Measurements from ENCODE around the gene KLHL8. TPM values are rescaled to one million over a fixed set of nuclear protein-coding genes. Genes with fewer than 3 reads are reported as not detected.
A peak's percentile ranks its signal among the peaks of the same experiment; 100 is the strongest.
"Not testable (repeated sequence)": the region's sequence is repeated elsewhere in the genome, so short reads cannot be mapped to it uniquely, and the experiment has no call there.

KLHL8 gene
- total RNA-seq, 2 experiments from 2014 or later: 6.3 to 7.0 TPM

GRCh38 chr4:87225936-87226335, 5.5 kb upstream of the KLHL8 start:
- Mint-ChIP-seq H3K4me1 (ENCODE audit: low read depth) (peaks cover 5% of the 10 kb centered on the region), H3K27ac (no peak overlapping the region), H3K36me3 (ENCODE audit: low read depth) (no peaks in the 10 kb centered on the region), H3K4me3 (no peak overlapping the region), H3K27me3 (no peaks in the 10 kb centered on the region), H3K9me3 (no peaks in the 10 kb centered on the region)
- Histone ChIP-seq H3K36me3 (ENCODE audit: insufficient read depth, low read length) (no peaks in the 10 kb centered on the region), H3K9me3 (ENCODE audit: control insufficient read depth in 1 of 2, insufficient read depth in 1 of 2, low read length in 2 of 2) (no peaks in the 10 kb centered on the region), H3K27me3 (ENCODE audit: control insufficient read depth in 1 of 2, insufficient read depth in 2 of 2, low read length in 2 of 2) (no peaks in the 10 kb centered on the region), H3K27ac (ENCODE audit: low read depth in 1 of 2, low read length in 2 of 2) (no peak overlapping the region), H3K4me3 (ENCODE audit: low read length) (no peak overlapping the region), H3K4me1 (ENCODE audit: insufficient read depth, low read length) (peaks cover 3% of the 10 kb centered on the region)
- CTCF ChIA-PET: no interaction called here
- TF ChIP-seq CTCF (IDR thresholded peaks at IDR 0.05): no peak
- POLR2A ChIA-PET: no interaction called here
- DNase-seq (no peak), ATAC-seq (ENCODE audit: poor library complexity) (no peak)
- intact Hi-C loops (cut with DNase I, micrococcal nuclease): loop anchor here in 1 of 2 experiments (10.0 kb wide), 1 partner anchor 1889 kb away; the partner anchor contains the start of gene TIGD2

- intact Hi-C loops (cut with DNase I, micrococcal nuclease): loop anchor here (5.0 to 10.0 kb wide), 2 partner anchors 217 to 1890 kb away; partner anchors contain the start of gene TIGD2 (in 1 of the 2)
- Histone ChIP-seq H3K4me1 (ENCODE audit: insufficient read depth, low read length) (peaks cover 14% of the 10 kb centered on the region), H3K36me3 (ENCODE audit: insufficient read depth, low read length) (no peaks in the 10 kb centered on the region), H3K27ac (ENCODE audit: low read depth in 1 of 2, low read length in 2 of 2) (no peak overlapping the region), H3K27me3 (ENCODE audit: control insufficient read depth in 1 of 2, insufficient read depth in 2 of 2, low read length in 2 of 2) (no peaks in the 10 kb centered on the region), H3K9me3 (ENCODE audit: control insufficient read depth in 1 of 2, insufficient read depth in 1 of 2, low read length in 2 of 2) (no peaks in the 10 kb centered on the region), H3K4me3 (ENCODE audit: low read length) (no peak overlapping the region)
- ChIA-PET POLR2A (interaction anchor here (1.1 kb wide), 1 partner anchor 15 kb away, joined by 3 read pairs; no protein-coding TSS in a partner anchor), CTCF (interaction anchor here (0.9 to 2.0 kb wide), 2 partner anchors 11 to 302 kb away, joined by 3 to 8 read pairs; no protein-coding TSS in a partner anchor)
- Mint-ChIP-seq H3K4me1 (ENCODE audit: low read depth) (peaks cover 12% of the 10 kb centered on the region), H3K27ac (no peak overlapping the region), H3K36me3 (ENCODE audit: low read depth) (peaks cover 3% of the 10 kb centered on the region), H3K9me3 (no peaks in the 10 kb centered on the region), H3K4me3 (no peak overlapping the region), H3K27me3 (no peaks in the 10 kb centered on the region)
- ATAC-seq (ENCODE audit: poor library complexity) (no peak), DNase-seq (no peak)
- TF ChIP-seq CTCF (IDR thresholded peaks at IDR 0.05): no peak
These were observed 3.9 kb upstream of the KLHL8 start for GRCh38 chr4:87224141-87224923.

- Mint-ChIP-seq H3K9me3 (no peaks in the 10 kb centered on the region), H3K4me1 (ENCODE audit: low read depth) (peaks cover 24% of the 10 kb centered on the region), H3K27me3 (no peaks in the 10 kb centered on the region), H3K4me3 (peak overlapping the region; percentile 96), H3K36me3 (ENCODE audit: low read depth) (peaks cover 7% of the 10 kb centered on the region), H3K27ac (peak overlapping the region; percentile 76)
- ChIA-PET CTCF (interaction anchor here (0.7 to 2.8 kb wide), 11 partner anchors 10 to 297 kb away, joined by 3 to 10 read pairs (median 3); partner anchors contain the start of genes AFF1 and HSD17B11), POLR2A (interaction anchor here (0.8 to 3.0 kb wide), 10 partner anchors 10 to 310 kb away, joined by 3 to 24 read pairs (median 6); partner anchors contain the start of genes AFF1, HSD17B11 and NUDT9)
- intact Hi-C loops (cut with DNase I, micrococcal nuclease): loop anchor here (2.0 to 10.0 kb wide), 5 partner anchors 15 to 1895 kb away; partner anchors contain the start of genes AFF1 (in 1 of the 2) and TIGD2 (in 1 of the 2)
- H3K27me3 ChIP-seq (ENCODE audit: control insufficient read depth in 1 of 2, insufficient read depth in 2 of 2, low read length in 2 of 2): no peaks in the 10 kb centered on the region
- peaks cover 24% of the 10 kb centered on the region for H3K4me1 ChIP-seq (ENCODE audit: insufficient read depth, low read length)
- H3K27ac ChIP-seq (ENCODE audit: low read depth in 1 of 2, low read length in 2 of 2): peak overlapping the region; percentile 79 to 88
- ATAC-seq (ENCODE audit: poor library complexity) (peak; percentile 19), DNase-seq (peak; percentile 11 to 72 (median 36))
- peak overlapping the region; percentile 96 for H3K4me3 ChIP-seq (ENCODE audit: low read length)
- no peaks in the 10 kb centered on the region for H3K9me3 ChIP-seq (ENCODE audit: control insufficient read depth in 1 of 2, insufficient read depth in 1 of 2, low read length in 2 of 2)
- no peaks in the 10 kb centered on the region for H3K36me3 ChIP-seq (ENCODE audit: insufficient read depth, low read length)
- no peak for TF ChIP-seq CTCF (IDR thresholded peaks at IDR 0.05)
These were observed 755 bp downstream of the KLHL8 start for GRCh38 chr4:87219632-87220093.

- H3K9me3 Mint-ChIP-seq; DNase-seq; H3K27ac Mint-ChIP-seq; H3K36me3 ChIP-seq (ENCODE audit: insufficient read depth, low read length); ATAC-seq (ENCODE audit: poor library complexity); H3K4me3 ChIP-seq (ENCODE audit: low read length); H3K27me3 Mint-ChIP-seq; H3K4me3 Mint-ChIP-seq; H3K36me3 Mint-ChIP-seq (ENCODE audit: low read depth); H3K27ac ChIP-seq (ENCODE audit: low read depth in 1 of 2, low read length in 2 of 2); H3K9me3 ChIP-seq (ENCODE audit: control insufficient read depth in 1 of 2, insufficient read depth in 1 of 2, low read length in 2 of 2); H3K27me3 ChIP-seq (ENCODE audit: control insufficient read depth in 1 of 2, insufficient read depth in 2 of 2, low read length in 2 of 2): not testable (repeated sequence)
- ChIA-PET CTCF (interaction anchor here (1.6 kb wide), 1 partner anchor 295 kb away, joined by 4 read pairs; no protein-coding TSS in a partner anchor), POLR2A (interaction anchor here (0.9 kb wide), 1 partner anchor 17 kb away, joined by 5 read pairs; no protein-coding TSS in a partner anchor)
- H3K4me1 ChIP-seq (ENCODE audit: insufficient read depth, low read length): peaks cover 24% of the 10 kb centered on the region
- H3K4me1 Mint-ChIP-seq (ENCODE audit: low read depth): peaks cover 24% of the 10 kb centered on the region
- intact Hi-C loops (cut with DNase I, micrococcal nuclease): loop anchor here in 1 of 2 experiments (5.0 kb wide), 2 partner anchors 170 to 210 kb away; no protein-coding TSS in a partner anchor
These were observed 3.1 kb downstream of the KLHL8 start for GRCh38 chr4:87217235-87217763.
